ENCODE results near the gene MB21D2. TPM values are rescaled to one million over a fixed set of nuclear protein-coding genes. Genes with fewer than 3 reads are reported as not detected.

MB21D2 gene
- total RNA-seq, 1 experiment from 2014 or later: 20.4 TPM

- Histone ChIP-seq H3K27me3 (no peaks in the 10 kb centered on the region; the same call in 1 of the 2 replicates), H3K4me1 (no peaks in the 10 kb centered on the region), H3K9me3 (replicated peaks) (no peaks in the 10 kb centered on the region), H3K27ac (no peak overlapping the region), H3K4me3 (no peak overlapping the region), H3K36me3 (no peaks in the 10 kb centered on the region)
- no peak for DNase-seq
These were observed 166.5 kb downstream of the MB21D2 start for GRCh38 chr3:192751148-192751547.

- no peak overlapping the region for H3K27ac ChIP-seq
- H3K4me3 ChIP-seq: no peak overlapping the region
- no peaks in the 10 kb centered on the region; the same call in 1 of the 2 replicates for H3K27me3 ChIP-seq
These were observed 167.5 kb downstream of the MB21D2 start for GRCh38 chr3:192750201-192750600.

GRCh38 chr3:192747746-192748145 lies 169.9 kb downstream of the MB21D2 start:
- H3K4me3 ChIP-seq: no peak overlapping the region
- DNase-seq: no peak
- H3K4me1 ChIP-seq: no peaks in the 10 kb centered on the region
- no peak overlapping the region for H3K27ac ChIP-seq
- no peaks in the 10 kb centered on the region for H3K9me3 ChIP-seq (replicated peaks)
- no peaks in the 10 kb centered on the region; the same call in 1 of the 2 replicates for H3K27me3 ChIP-seq
- no peaks in the 10 kb centered on the region for H3K36me3 ChIP-seq

More at GRCh38 chr3:192750201-192750600, 167.5 kb downstream of the MB21D2 start:
- no peaks in the 10 kb centered on the region for H3K9me3 ChIP-seq (replicated peaks)
- no peaks in the 10 kb centered on the region for H3K36me3 ChIP-seq
- no peak for DNase-seq
- H3K4me1 ChIP-seq: no peaks in the 10 kb centered on the region

- Histone ChIP-seq H3K4me1 (no peaks in the 10 kb centered on the region), H3K27ac (no peak overlapping the region), H3K9me3 (replicated peaks) (no peaks in the 10 kb centered on the region), H3K27me3 (no peaks in the 10 kb centered on the region; the same call in 1 of the 2 replicates), H3K36me3 (no peaks in the 10 kb centered on the region), H3K4me3 (no peak overlapping the region)
- DNase-seq: no peak
These were observed 170.5 kb downstream of the MB21D2 start for GRCh38 chr3:192747145-192747544.

Other genes starting within 250 kb of the MB21D2 start
- 0.06 TPM in 1 of 2 replicates, not detected in the other for gene FGF12, start 190.3 kb downstream of the MB21D2 start, total RNA-seq (2014; rRNA removed; shearing (Covaris generic))

All from SJCRH30 (cell line).